ENCODE data around the gene ACKR2. TPM values are rescaled to one million over a fixed set of nuclear protein-coding genes. Genes with fewer than 3 reads are reported as not detected.

Gene ACKR2
- total and polyA plus RNA-seq, 2 donors (not counting 3 experiments of a cell fraction or from before 2014, with no cell fraction given) = 0.01 TPM; not detected in 1

DNA sequence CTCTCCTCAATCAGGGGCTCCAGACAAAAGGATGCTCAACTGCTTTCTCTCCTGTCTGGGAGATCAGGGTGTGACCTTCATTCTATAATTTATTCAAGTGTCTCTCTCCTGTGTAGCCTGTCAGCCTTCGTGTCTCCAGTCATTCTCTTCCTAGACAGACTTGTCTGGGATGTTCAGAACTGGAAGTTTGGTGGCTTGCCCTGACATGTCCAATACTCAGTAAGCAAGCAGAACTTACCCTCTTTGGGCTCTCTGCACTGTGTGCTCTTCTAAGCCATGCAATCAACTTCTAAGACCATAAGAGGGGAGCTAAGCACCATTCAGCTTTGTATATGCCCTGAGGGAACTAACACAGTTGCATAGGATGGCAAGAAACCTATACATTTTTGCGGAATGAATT is 14.1 kb downstream of the ACKR2 start:
- TF ChIP-seq POLR2AphosphoS5 (IDR thresholded peaks at IDR 0.05; ENCODE audit: insufficient read depth, low read depth, low read length) (no peak), JUN (IDR thresholded peaks at IDR 0.05; ENCODE audit: borderline replicate concordance, insufficient read depth, insufficient read length, low read depth) (no peak), FOS (IDR thresholded peaks at IDR 0.05; ENCODE audit: borderline replicate concordance, insufficient read depth, low read length) (no peak), EZH2 (IDR thresholded peaks at IDR 0.05; ENCODE audit: borderline replicate concordance, low read depth, low read length, severe bottlenecking) (no peak), POLR2A (IDR thresholded peaks at IDR 0.05; ENCODE audit: low read depth, low read length) (no peak), MYC (IDR thresholded peaks at IDR 0.05; ENCODE audit: low read depth, low read length) (no peak), GATA2 (IDR thresholded peaks at IDR 0.05; ENCODE audit: insufficient read depth, insufficient read length, low read depth, low read length) (no peak)
- TF ChIP-seq, protein P1, sequence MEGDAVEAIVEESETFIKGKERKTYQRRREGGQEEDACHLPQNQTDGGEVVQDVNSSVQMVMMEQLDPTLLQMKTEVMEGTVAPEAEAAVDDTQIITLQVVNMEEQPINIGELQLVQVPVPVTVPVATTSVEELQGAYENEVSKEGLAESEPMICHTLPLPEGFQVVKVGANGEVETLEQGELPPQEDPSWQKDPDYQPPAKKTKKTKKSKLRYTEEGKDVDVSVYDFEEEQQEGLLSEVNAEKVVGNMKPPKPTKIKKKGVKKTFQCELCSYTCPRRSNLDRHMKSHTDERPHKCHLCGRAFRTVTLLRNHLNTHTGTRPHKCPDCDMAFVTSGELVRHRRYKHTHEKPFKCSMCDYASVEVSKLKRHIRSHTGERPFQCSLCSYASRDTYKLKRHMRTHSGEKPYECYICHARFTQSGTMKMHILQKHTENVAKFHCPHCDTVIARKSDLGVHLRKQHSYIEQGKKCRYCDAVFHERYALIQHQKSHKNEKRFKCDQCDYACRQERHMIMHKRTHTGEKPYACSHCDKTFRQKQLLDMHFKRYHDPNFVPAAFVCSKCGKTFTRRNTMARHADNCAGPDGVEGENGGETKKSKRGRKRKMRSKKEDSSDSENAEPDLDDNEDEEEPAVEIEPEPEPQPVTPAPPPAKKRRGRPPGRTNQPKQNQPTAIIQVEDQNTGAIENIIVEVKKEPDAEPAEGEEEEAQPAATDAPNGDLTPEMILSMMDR (IDR thresholded peaks at IDR 0.05; ENCODE audit: extremely low read depth in 1 of 2, insufficient read depth in 1 of 2, low read depth in 1 of 2, low read length in 2 of 2) = no peak
- TF ChIP-seq, protein P2, sequence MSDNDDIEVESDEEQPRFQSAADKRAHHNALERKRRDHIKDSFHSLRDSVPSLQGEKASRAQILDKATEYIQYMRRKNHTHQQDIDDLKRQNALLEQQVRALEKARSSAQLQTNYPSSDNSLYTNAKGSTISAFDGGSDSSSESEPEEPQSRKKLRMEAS (IDR thresholded peaks at IDR 0.05; ENCODE audit: insufficient read depth, insufficient read length) = no peak
- FAIRE-seq = no peak
- Histone ChIP-seq H2AFZ (ENCODE audit: low read depth, low read length) (no peak overlapping the region), H4K20me1 (replicated peaks; ENCODE audit: control insufficient read depth, extremely low read depth, insufficient read depth, low read length) (no peaks in the 10 kb centered on the region), H3K79me2 (ENCODE audit: control insufficient read depth, insufficient read depth, low read length) (no peaks in the 10 kb centered on the region), H3K4me1 (ENCODE audit: control insufficient read depth, extremely low read depth, insufficient read depth, low read length) (no peaks in the 10 kb centered on the region), H3K9me1 (replicated peaks; ENCODE audit: control insufficient read depth, extremely low read depth, insufficient read depth, low read length) (no peaks in the 10 kb centered on the region), H3K27me3 (ENCODE audit: control insufficient read depth in 2 of 2, insufficient read depth in 2 of 2, low read length in 2 of 2) (peaks cover 6% of the 10 kb centered on the region in 2 experiments), H3K4me2 (ENCODE audit: insufficient read depth, low read length) (no peak overlapping the region), H3K36me3 (ENCODE audit: control insufficient read depth in 2 of 2, extremely low read depth in 1 of 2, insufficient read depth in 2 of 2, low read length in 2 of 2) (no peaks in the 10 kb centered on the region), H3K9ac (replicated peaks; ENCODE audit: extremely low read depth, insufficient read depth, low read length) (no peak overlapping the region), H3K4me3 (replicated peaks in 1 of 3; ENCODE audit: insufficient read depth in 1 of 3, low read depth in 1 of 3, low read length in 3 of 3) (no peak overlapping the region), H3K27ac (ENCODE audit: insufficient read depth, low read depth, low read length) (no peak overlapping the region), H3K9me3 (replicated peaks; ENCODE audit: control insufficient read depth, insufficient read depth, low read length) (no peaks in the 10 kb centered on the region)
- dilution Hi-C loops (cut with MboI; ENCODE audit: extremely low pct_ligation_motif_present, low sequenced_read_pairs) (no loop called here), intact Hi-C loops (cut with micrococcal nuclease) (no loop called here)
- DNase-seq (ENCODE audit: low read depth, low spot score) = no peak
- ChIA-PET POLR2A (no interaction called here), CTCF (interaction anchor here (0.6 kb wide), 1 partner anchor 210 kb away, joined by 3 read pairs; no protein-coding TSS in a partner anchor)
- no TSS peak for BruUV-seq (replicated peaks)

Data from endothelial cell of umbilical vein (primary cell).